ENCODE data around the gene TMEM72.

TMEM72 gene

DNA sequence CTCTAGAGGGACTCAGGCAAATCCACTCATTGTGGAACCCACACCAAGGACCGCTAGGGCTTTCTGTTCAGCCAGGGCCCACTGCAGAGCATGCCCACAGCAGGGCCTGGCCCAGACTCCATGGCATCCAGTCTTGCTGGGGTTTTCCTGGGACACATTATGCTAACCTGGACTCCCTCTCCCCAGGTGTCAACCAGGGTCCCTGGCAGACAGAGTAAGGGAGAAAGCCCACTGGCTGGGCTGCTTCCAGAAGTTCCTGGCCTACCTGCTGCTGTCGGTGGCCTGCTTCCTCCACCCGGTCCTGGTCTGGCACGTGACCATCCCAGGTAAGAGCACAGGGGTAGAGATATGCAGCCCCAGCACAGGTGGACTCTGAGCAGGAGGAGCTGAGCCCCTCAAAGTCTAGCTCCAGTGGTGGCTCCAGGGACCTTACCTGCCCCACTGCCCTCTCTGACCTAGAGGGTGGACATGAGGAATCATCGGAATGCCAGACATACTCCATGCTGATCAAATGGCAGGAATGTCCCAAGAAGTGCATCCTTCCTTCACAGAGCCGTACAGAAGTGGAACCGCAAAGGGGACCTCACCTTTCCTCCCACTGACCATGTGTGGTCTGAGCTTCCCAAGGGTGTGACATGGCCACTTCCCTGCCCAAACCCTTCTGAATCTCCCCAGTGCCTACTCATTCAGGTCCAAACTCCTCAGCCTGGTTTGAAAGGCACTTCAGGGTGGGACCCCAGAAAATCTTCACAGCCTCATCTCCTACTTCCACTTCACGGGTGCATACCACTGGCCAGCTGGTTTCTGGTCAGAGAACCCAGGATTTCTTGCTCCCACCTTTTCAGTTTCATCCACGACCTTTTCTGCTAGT is 22.5 kb downstream of the TMEM72 start:
- no peak overlapping the region for H3K27ac Mint-ChIP-seq
- peaks cover 5% of the 10 kb centered on the region for H3K4me1 Mint-ChIP-seq
- ATAC-seq (no peak), DNase-seq (ENCODE audit: low spot score in 2 of 2) (no peak)
- H3K4me3 Mint-ChIP-seq, result no peak overlapping the region
- H3K36me3 Mint-ChIP-seq, result no peaks in the 10 kb centered on the region
- H3K9me3 Mint-ChIP-seq, result no peaks in the 10 kb centered on the region

DNA sequence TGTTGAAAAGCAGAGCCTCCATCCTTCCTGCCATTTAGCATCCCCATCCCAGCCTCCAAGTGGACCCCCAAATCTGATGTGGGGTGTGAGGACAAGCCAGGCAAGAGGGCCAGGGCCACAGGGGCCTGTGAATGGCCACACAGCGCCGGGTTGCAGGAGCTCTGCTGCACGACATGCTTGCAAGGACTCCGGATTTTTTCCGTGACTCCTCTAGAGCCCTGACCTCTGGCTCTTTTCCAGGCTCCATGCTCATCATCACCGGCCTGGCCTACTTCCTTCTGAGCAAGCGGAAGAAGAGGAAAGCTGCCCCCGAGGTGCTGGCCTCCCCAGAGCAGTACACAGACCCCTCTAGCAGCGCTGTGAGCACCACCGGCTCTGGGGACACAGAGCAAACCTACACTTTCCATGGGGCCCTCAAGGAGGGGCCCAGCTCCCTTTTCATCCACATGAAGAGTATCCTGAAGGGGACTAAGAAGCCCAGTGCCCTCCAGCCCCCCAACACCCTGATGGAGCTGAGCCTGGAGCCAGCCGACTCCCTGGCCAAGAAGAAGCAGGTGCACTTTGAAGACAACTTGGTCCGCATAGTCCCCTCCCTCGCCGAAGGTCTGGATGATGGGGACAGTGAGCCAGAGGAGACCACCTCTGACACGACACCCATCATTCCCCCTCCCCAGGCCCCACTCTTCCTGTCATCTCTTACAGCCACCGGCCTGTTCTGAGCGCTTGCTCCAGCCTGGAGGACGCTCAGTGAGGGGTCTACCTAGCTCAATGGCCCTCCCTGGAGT is 23.5 kb downstream of the TMEM72 start:
- no peak for DNase-seq (ENCODE audit: low spot score in 2 of 2)
- Mint-ChIP-seq H3K4me3 (no peak overlapping the region), H3K27ac (no peak overlapping the region), H3K36me3 (no peaks in the 10 kb centered on the region), H3K4me1 (peaks cover 5% of the 10 kb centered on the region), H3K9me3 (no peaks in the 10 kb centered on the region)
- no peak for ATAC-seq

DNA sequence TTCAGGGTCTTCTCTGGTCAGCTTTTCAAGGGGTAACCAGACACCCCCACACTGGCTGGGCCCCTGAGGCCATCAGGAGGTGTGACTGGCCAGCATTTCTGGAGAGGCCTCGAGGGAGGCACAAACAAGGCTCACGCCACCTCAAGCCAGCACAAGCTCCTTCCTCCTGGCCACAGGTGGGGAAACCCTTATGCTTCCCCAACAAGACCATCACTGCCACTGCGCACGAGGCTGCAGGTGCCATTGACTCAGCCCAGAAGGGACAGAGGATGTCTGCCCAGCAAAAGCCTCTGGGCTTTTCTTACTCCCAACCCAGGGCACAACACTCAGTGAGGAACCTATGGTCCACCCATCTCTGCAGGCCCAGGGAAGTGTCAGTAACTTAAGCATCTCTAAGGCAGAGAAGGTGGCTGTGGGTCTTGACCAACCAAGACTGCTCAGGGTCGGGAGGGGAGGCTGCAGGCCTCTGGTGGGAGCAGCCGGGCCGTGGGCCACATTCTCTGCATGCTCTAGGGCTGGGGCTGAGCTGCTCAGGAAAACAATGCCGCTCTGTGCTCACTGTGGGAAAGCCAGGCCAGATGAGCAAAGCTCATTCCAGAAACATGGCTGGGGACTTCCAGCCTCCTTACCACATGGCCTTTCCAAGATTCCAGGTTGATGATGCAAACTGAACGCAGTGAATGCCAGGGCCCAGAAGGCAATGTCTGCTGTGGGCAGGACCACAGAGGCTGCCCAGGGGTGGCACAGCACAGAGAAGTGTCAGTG is 24.2 kb downstream of the TMEM72 start:
- Mint-ChIP-seq H3K4me3 (no peak overlapping the region), H3K27ac (peak overlapping the region; percentile 5), H3K36me3 (no peaks in the 10 kb centered on the region), H3K9me3 (no peaks in the 10 kb centered on the region), H3K4me1 (peaks cover 5% of the 10 kb centered on the region)
- DNase-seq (ENCODE audit: low spot score in 2 of 2) (no peak), ATAC-seq (no peak)

DNA sequence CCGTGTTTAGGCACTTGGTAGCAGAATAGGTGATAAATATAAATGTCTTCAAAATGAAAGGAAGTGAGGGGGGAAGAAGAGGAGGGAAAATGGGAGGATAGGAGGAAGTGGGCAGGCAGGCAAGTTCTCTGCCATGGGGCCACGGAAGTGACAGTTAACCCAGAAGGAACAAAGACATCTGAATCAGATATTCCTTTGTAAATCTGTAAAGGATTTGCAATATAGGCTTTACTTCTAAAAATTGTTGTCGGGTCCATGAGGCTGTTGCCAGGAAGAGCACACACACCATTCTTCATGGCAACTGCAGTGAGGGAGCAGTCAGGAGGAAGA is 24.8 kb downstream of the TMEM72 start:
- Mint-ChIP-seq H3K36me3 (no peaks in the 10 kb centered on the region), H3K4me3 (no peak overlapping the region), H3K9me3 (no peaks in the 10 kb centered on the region), H3K27ac (peak overlapping the region; percentile 5), H3K4me1 (peaks cover 5% of the 10 kb centered on the region)
- DNase-seq (ENCODE audit: low spot score in 2 of 2), result no peak
- no peak for ATAC-seq

DNA sequence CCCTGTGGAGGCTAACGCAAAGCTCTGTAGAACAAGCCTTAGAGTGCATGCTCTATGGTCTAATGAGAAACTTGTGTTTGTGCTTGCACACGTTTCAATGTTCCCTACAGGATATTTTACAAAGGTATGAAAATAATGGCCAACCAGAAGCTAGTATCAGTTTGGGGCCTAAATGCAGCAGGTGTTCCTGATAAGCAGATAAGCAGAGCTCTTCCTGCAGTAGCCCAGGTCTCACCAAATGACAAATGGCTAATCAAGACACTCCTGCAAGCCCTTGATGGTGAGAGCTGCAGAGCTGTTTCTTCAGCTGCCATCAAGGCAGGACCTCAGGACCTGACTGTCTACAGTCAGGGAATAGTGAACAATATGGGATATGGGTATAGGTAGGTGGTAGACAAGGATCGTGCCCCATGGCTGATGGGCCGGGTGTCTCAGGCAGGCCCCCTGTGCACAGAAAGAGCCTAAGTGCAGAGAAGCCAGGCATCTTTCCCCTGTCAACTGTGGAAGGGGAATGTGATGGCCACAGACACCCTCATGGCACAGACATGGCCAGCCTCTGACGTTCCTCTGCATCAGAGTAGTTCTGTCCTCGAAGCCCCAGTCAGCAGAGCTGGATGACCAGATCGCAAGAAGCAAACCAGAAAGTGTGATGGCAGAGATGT is 25.3 kb downstream of the TMEM72 start:
- no peak for ATAC-seq
- no peaks in the 10 kb centered on the region for H3K9me3 Mint-ChIP-seq
- H3K27ac Mint-ChIP-seq, result peak overlapping the region; percentile 5
- H3K4me1 Mint-ChIP-seq, result peaks cover 5% of the 10 kb centered on the region
- no peaks in the 10 kb centered on the region for H3K36me3 Mint-ChIP-seq
- H3K4me3 Mint-ChIP-seq, result no peak overlapping the region
- no peak for DNase-seq (ENCODE audit: low spot score in 2 of 2)

DNA sequence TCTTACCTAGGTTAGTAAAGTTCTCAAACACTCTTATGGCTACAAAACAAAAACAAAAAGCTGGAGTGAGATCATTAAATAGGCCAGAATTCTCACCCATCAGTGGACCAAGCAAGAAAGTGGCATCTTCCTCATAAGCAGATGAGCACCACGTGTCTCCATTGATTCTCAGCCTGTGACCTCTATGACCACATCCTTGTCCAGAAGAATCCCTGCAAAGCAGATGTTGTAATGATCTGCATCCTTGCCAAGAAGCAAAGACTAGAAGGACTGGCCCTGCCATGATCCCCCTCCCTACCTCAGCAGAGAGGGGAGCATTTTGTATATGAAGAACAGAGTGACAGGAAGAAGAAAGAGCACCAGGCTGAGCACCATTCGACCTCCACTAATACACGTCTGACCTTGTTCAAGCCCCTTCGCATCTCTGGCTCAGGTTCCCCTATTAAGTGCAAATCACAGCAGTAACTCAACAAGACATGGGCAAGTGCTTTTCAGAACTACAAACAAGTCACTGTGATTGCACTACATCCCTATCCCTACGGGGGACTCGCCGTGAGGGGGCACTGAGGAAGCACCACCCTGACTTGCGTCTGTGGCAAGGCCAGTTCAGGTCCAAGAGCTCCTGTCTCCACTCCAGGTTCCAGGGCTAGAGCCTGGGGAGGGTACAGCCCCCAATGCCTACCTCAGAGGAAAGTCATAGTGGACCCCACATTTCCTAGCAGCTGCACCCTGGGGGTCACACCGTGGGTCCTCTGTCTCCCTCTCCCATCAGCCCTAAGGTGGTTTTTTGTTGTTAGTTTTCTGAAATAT is 26.3 kb downstream of the TMEM72 start:
- no peaks in the 10 kb centered on the region for H3K36me3 Mint-ChIP-seq
- no peak for ATAC-seq
- no peak for DNase-seq (ENCODE audit: low spot score in 2 of 2)
- peaks cover 5% of the 10 kb centered on the region for H3K4me1 Mint-ChIP-seq
- no peak overlapping the region for H3K27ac Mint-ChIP-seq
- no peaks in the 10 kb centered on the region for H3K9me3 Mint-ChIP-seq
- H3K4me3 Mint-ChIP-seq, result no peak overlapping the region

DNA sequence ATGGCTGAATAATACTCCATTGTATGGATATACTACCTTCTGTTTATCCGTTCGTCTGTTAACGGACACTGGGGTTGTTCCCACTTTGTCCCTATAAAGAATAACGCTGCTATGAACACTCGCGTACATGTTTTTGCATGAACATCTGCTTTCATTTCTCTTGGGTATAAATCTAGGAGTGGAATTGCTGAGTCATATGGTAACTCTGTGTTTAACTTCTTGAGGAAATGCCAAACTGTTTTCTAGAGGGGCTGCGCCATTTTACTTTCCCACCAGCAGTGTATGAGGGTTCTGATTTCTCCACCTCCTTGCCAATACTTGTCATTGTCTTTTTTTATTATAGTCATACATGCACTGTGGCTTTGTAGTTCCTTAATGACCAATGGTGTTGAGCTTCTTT is 27.8 kb downstream of the TMEM72 start:
- Mint-ChIP-seq H3K9me3 (peaks cover 4% of the 10 kb centered on the region), H3K36me3 (no peaks in the 10 kb centered on the region), H3K4me3 (no peak overlapping the region), H3K27ac (no peak overlapping the region), H3K4me1 (peaks cover 5% of the 10 kb centered on the region)
- ATAC-seq, result no peak
- DNase-seq (ENCODE audit: low spot score in 2 of 2), result no peak

DNA sequence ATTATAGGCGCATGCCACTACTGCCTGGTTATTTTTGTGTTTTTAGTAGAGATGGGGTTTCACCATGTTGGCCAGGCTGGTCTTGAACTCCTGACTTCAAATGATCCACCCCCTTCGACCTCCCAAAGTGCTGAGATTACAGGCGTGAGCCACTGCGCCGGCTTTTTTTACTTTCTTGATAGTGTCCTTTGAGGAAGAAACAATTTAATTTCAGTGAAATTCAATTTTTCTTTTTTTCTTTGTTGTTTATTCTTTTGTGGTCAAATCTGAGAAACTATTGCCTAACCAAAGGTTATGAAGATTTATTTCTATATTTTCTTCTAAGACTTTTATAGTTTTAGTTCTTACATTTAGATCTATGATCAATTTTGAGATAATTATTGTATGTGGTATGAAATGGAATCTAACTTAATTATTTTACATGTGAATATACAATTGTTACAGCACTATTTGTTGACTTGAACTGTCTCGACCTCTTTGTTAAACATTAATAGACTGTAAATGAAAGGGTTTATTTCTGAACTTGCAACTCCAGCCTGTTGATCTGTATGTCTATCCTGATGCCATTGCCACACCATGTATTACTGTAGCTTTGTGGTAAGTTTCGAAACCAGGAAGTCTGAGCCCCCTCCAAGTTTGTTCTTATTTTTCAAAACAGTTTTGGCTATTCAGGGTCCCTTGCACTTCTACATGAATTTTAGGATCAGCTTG is 28.7 kb downstream of the TMEM72 start:
- peaks cover 5% of the 10 kb centered on the region for H3K4me1 Mint-ChIP-seq
- peaks cover 13% of the 10 kb centered on the region for H3K9me3 Mint-ChIP-seq
- H3K4me3 Mint-ChIP-seq, result no peak overlapping the region
- no peaks in the 10 kb centered on the region for H3K36me3 Mint-ChIP-seq
- ATAC-seq (no peak), DNase-seq (ENCODE audit: low spot score in 2 of 2) (no peak)
- no peak overlapping the region for H3K27ac Mint-ChIP-seq

DNA sequence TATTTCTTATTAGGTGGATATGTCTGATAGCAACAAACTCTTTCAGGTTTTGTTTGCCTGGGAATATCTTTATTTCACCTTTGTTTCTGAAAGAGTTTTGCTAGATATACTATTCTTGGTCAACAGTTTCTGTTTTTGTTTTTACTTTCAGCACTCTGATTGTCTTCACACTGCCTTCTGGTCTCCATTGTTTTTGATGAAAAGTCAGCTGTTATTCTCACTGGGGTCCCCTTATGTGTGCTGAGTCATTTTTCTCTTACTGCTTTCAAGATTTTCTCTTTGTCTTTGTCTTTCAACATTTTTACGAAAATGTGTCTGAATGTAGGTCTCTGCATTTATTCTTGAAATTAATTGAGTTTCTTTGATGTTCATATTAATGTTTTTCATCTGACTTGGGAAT is 33.2 kb downstream of the TMEM72 start:
- Mint-ChIP-seq H3K4me1 (peaks cover 7% of the 10 kb centered on the region), H3K4me3 (no peak overlapping the region), H3K27ac (no peak overlapping the region), H3K9me3 (peaks cover 16% of the 10 kb centered on the region), H3K36me3 (no peaks in the 10 kb centered on the region)
- DNase-seq (ENCODE audit: low spot score in 2 of 2) (no peak), ATAC-seq (no peak)

DNA sequence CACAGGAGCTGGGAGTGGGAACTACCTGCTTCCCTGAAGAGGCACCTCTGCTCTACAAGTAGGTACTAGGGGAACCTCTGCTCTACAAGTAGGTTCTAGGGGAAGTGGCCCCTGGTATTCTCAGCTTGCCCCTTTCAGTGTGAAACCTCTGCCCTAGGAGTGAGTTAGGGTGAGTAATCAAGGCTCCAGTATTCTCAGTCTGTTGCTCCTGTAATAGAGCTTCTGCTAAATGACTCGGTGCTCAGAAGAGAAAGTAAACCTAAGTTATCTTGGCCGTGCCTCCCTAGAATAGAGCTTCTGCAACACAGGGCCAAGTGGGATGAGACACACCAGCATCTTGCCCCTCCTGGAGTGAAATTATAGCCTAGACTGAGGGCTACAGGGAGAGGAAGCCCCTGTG is 35.1 kb downstream of the TMEM72 start:
- Mint-ChIP-seq H3K4me3 (no peak overlapping the region), H3K27ac (no peak overlapping the region), H3K9me3 (peaks cover 16% of the 10 kb centered on the region), H3K4me1 (peaks cover 14% of the 10 kb centered on the region), H3K36me3 (no peaks in the 10 kb centered on the region)
- DNase-seq (ENCODE audit: low spot score in 2 of 2) (no peak), ATAC-seq (peak; percentile 76)

DNA sequence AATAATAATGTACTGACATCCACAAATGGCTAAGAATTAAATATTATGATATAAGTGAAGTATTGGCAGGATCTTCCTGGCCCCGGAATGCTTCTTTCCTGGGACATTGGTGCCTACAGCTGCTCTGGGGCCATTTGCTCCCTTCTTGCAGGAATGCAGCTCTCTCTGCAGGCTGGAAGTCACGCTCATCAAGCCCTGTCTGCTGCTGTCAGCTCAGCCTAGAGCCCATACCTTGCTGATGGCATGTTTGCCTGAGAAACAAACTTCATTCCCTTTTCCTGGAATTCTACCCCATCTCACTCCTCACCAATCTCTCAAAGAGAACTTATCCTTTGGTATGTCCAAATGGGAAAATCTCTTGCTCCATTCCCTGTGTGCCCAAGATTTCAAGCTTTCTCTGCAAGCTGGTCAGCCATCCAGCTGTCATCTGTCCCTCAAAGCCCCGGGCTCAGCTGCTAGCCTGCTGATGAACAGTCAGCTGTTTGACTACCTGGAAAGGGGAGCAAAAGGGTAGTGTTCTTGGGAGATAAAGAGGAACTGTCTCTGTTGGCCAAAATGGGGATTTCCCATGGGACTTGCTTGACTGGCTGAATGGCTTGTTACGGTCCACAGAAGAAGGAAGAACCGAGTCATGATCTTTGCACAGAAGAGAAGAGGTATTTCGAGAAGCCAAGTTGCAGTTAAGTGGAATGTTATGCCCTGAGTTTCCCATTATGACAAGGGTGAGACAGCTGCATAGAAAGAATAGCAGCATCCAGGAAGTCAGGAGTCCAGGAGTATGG is 36.4 kb downstream of the TMEM72 start:
- no peak overlapping the region for H3K27ac Mint-ChIP-seq
- H3K4me1 Mint-ChIP-seq, result peaks cover 14% of the 10 kb centered on the region
- DNase-seq (ENCODE audit: low spot score in 2 of 2) (no peak), ATAC-seq (no peak)
- H3K36me3 Mint-ChIP-seq, result no peaks in the 10 kb centered on the region
- H3K4me3 Mint-ChIP-seq, result no peak overlapping the region
- peaks cover 16% of the 10 kb centered on the region for H3K9me3 Mint-ChIP-seq

DNA sequence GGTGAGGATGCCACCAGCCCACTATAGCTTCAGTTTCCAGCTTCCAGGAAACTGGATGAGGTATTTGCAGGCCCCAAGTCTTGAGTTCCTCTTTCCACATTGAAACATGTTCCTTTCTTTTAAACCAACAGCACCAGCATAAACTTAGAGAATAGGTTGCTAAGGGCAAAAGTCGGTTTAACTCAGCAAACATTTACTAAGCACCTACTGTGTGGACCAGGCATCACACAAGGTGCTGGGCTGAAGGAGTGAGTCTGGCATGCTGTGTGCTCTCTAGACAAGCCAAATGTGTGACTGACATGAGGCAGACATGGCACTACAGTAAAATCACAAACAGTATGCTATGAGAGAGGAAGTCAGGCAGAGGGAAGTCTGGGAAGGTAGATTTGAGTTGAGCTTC is 37.5 kb downstream of the TMEM72 start:
- no peak for DNase-seq (ENCODE audit: low spot score in 2 of 2)
- Mint-ChIP-seq H3K4me1 (peaks cover 14% of the 10 kb centered on the region), H3K27ac (peak overlapping the region; percentile 0)

DNA sequence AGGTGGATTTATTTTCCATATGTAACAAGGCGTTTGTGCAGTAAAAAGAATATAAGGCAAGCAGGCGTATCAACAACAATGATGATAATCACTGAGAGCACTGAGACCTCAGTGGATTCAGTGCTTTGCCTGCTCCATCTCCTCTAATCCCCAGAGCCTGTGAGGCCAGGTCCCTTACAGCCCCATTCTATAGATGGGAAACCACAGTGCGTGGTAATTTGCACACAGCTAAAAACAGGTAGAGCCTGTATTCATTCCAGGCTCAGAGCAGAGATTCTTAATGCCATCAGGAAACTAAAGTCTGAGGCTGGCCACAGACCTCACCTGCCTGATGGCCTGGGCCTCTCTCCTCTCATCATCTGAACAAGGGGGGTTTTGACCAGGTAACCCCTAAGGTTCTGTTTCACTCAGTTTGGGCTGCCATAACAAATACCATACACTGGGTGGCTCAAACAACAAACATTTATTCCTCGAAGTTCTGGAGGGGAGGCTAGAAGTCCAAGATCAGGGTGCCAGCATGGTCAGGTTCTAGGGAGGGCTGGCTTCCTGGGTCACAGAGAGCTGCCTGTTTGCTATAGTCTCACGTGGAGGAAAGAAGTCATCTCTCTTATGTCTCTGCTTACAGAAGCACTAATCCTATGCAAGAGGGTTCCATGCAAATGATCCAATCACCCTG is 38.1 kb downstream of the TMEM72 start:
- Mint-ChIP-seq H3K4me1 (peaks cover 14% of the 10 kb centered on the region), H3K4me3 (no peak overlapping the region), H3K27ac (peak overlapping the region; percentile 0), H3K9me3 (peaks cover 9% of the 10 kb centered on the region), H3K36me3 (no peaks in the 10 kb centered on the region)
- DNase-seq (ENCODE audit: low spot score in 2 of 2), result no peak
- ATAC-seq, result no peak

More for the DNA sequence above, 37.5 kb downstream of the TMEM72 start:
- Mint-ChIP-seq H3K4me3 (no peak overlapping the region), H3K9me3 (peaks cover 14% of the 10 kb centered on the region), H3K36me3 (no peaks in the 10 kb centered on the region)
- no peak for ATAC-seq

Measured in stimulated activated effector memory CD8-positive, alpha-beta T cell treated with anti-CD3 and anti-CD28 coated beads, Interleukin-12 subunit alpha, Interleukin-12 subunit beta, amount 100 ng/mL, for 72 hours (primary cell).